ENCODE results near the gene HTR7. TPM values are rescaled to one million over a fixed set of nuclear protein-coding genes. Genes with fewer than 3 reads are reported as not detected.
A peak's percentile ranks its signal among the peaks of the same experiment; 100 is the strongest.

Gene HTR7
- total and polyA plus RNA-seq, 2 experiments from 2014 or later = 0.23 to 1.8 TPM

GRCh38 chr10:90859321-90859751, 1.5 kb upstream of the HTR7 start:
- peaks cover 69% of the 10 kb centered on the region for H3K27me3 ChIP-seq
- peaks cover 7% of the 10 kb centered on the region for H3K4me1 ChIP-seq (ENCODE audit: insufficient read depth)
- no peak overlapping the region for H3K4me2 ChIP-seq
- no peak overlapping the region for H3K4me3 ChIP-seq
- 94% methylated on average over 5 of the region's 5 CpGs for WGBS (ENCODE audit: low lambda C conversion rate, missing lambda C conversion rate)
- H4K20me1 ChIP-seq (ENCODE audit: insufficient read depth, poor library complexity, severe bottlenecking) = no peaks in the 10 kb centered on the region
- no peaks in the 10 kb centered on the region for H3K79me2 ChIP-seq
- H3K9me2 ChIP-seq (replicated peaks; ENCODE audit: insufficient read depth) = no peaks in the 10 kb centered on the region
- TF ChIP-seq, protein P1, sequence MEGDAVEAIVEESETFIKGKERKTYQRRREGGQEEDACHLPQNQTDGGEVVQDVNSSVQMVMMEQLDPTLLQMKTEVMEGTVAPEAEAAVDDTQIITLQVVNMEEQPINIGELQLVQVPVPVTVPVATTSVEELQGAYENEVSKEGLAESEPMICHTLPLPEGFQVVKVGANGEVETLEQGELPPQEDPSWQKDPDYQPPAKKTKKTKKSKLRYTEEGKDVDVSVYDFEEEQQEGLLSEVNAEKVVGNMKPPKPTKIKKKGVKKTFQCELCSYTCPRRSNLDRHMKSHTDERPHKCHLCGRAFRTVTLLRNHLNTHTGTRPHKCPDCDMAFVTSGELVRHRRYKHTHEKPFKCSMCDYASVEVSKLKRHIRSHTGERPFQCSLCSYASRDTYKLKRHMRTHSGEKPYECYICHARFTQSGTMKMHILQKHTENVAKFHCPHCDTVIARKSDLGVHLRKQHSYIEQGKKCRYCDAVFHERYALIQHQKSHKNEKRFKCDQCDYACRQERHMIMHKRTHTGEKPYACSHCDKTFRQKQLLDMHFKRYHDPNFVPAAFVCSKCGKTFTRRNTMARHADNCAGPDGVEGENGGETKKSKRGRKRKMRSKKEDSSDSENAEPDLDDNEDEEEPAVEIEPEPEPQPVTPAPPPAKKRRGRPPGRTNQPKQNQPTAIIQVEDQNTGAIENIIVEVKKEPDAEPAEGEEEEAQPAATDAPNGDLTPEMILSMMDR (IDR thresholded peaks at IDR 0.05; ENCODE audit: poor library complexity) = no peak
- TF ChIP-seq EZH2phosphoT487 (IDR thresholded peaks at IDR 0.05; ENCODE audit: low read depth, severe bottlenecking, unreplicated experiment) (no peak), EZH2 (IDR thresholded peaks at IDR 0.05; ENCODE audit: borderline replicate concordance) (no peak)
- no peak for DNase-seq (ENCODE audit: low spot score)
- H2AFZ ChIP-seq = no peak overlapping the region
- no peak overlapping the region for H3K27ac ChIP-seq
- no peaks in the 10 kb centered on the region for H3K9me3 ChIP-seq (ENCODE audit: low read depth)
- H3K36me3 ChIP-seq (replicated peaks; ENCODE audit: insufficient read depth, low read depth) = no peaks in the 10 kb centered on the region

- Histone ChIP-seq H3K4me3 (peak overlapping the region; percentile 69), H3K27ac (no peak overlapping the region), H3K27me3 (peaks cover 69% of the 10 kb centered on the region), H3K9me3 (ENCODE audit: low read depth) (no peaks in the 10 kb centered on the region), H4K20me1 (ENCODE audit: insufficient read depth, poor library complexity, severe bottlenecking) (no peaks in the 10 kb centered on the region), H3K9me2 (replicated peaks; ENCODE audit: insufficient read depth) (no peaks in the 10 kb centered on the region), H3K4me1 (ENCODE audit: insufficient read depth) (peaks cover 7% of the 10 kb centered on the region), H3K79me2 (no peaks in the 10 kb centered on the region), H3K36me3 (replicated peaks; ENCODE audit: insufficient read depth, low read depth) (no peaks in the 10 kb centered on the region), H3K4me2 (peak overlapping the region; percentile 92), H2AFZ (peak overlapping the region; percentile 97)
- DNase-seq (ENCODE audit: low spot score) = no peak
- TF ChIP-seq, protein P1 (IDR thresholded peaks at IDR 0.05; ENCODE audit: poor library complexity) = no peak
- TF ChIP-seq EZH2 (IDR thresholded peaks at IDR 0.05; ENCODE audit: borderline replicate concordance) = no peak
- no peak for TF ChIP-seq EZH2phosphoT487 (IDR thresholded peaks at IDR 0.05; ENCODE audit: low read depth, severe bottlenecking, unreplicated experiment)
- 40% methylated on average over 10 of the region's 10 CpGs for WGBS (ENCODE audit: low lambda C conversion rate, missing lambda C conversion rate)
These were observed 676 bp upstream of the HTR7 start for GRCh38 chr10:90858461-90858968.

GRCh38 chr10:90856964-90857634, 740 bp downstream of the HTR7 start:
- WGBS (ENCODE audit: low lambda C conversion rate, missing lambda C conversion rate) = 7% methylated on average over 59 of the region's 59 CpGs

More at GRCh38 chr10:90856964-90857634, 740 bp downstream of the HTR7 start:
- Histone ChIP-seq H4K20me1 (ENCODE audit: insufficient read depth, poor library complexity, severe bottlenecking) (no peaks in the 10 kb centered on the region), H3K27ac (no peak overlapping the region), H3K4me2 (peak overlapping the region; percentile 92), H3K36me3 (replicated peaks; ENCODE audit: insufficient read depth, low read depth) (no peaks in the 10 kb centered on the region), H3K27me3 (peaks cover 67% of the 10 kb centered on the region), H3K79me2 (no peaks in the 10 kb centered on the region), H3K4me3 (peak overlapping the region; percentile 61), H2AFZ (peak overlapping the region; percentile 95), H3K9me2 (replicated peaks; ENCODE audit: insufficient read depth) (no peaks in the 10 kb centered on the region), H3K4me1 (ENCODE audit: insufficient read depth) (peaks cover 7% of the 10 kb centered on the region), H3K9me3 (ENCODE audit: low read depth) (no peaks in the 10 kb centered on the region)
- DNase-seq (ENCODE audit: low spot score) = no peak
- TF ChIP-seq EZH2phosphoT487 (IDR thresholded peaks at IDR 0.05; ENCODE audit: low read depth, severe bottlenecking, unreplicated experiment) = no peak
- TF ChIP-seq, protein P1 (IDR thresholded peaks at IDR 0.05; ENCODE audit: poor library complexity) = no peak
- TF ChIP-seq EZH2 (IDR thresholded peaks at IDR 0.05; ENCODE audit: borderline replicate concordance) = peak; percentile 58

Measured in hepatocyte (in vitro differentiated cells).